SK-N-SH treated with all-trans-retinoic acid at 6 μM for 48 hours (cell line): ENCODE measurements around the gene CST1.

Experiments
- ATAC-seq: fragments of 200-7000 bp; cut with Tn5 transposase; 3 replicates; pipeline ENCODE4 v1.9.1; 2020; ENCODE audit warnings: mild to moderate bottlenecking, moderate library complexity
- ARNTL ChIP-seq: fragments of 450-650 bp; formaldehyde crosslinking; IDR thresholded peaks from 2 replicates; pipeline ENCODE4 v1.5.0; 2020; ENCODE audit warnings: low read depth, mild to moderate bottlenecking, moderate library complexity, borderline replicate concordance
- BACH2 ChIP-seq: fragments of 250-450 bp; sonication (Bioruptor Pico); IDR thresholded peaks from 2 replicates; pipeline ENCODE4 v1.9.0; 2021; ENCODE audit warnings: mild to moderate bottlenecking, borderline replicate concordance
- CSDC2 ChIP-seq: fragments of 250-450 bp; sonication (Bioruptor Pico); IDR thresholded peaks from 2 replicates; pipeline ENCODE4 v1.5.0; 2020; ENCODE audit warnings: mild to moderate bottlenecking, moderate library complexity
- ESRRG ChIP-seq: fragments of 250-450 bp; sonication (Bioruptor Pico); IDR thresholded peaks from 2 replicates; pipeline ENCODE4 v1.6.1; 2021; ENCODE audit warnings: mild to moderate bottlenecking
- GLIS3 ChIP-seq: fragments of 250-450 bp; sonication (Bioruptor Pico); IDR thresholded peaks from 2 replicates; pipeline ENCODE4 v1.5.0; 2020; ENCODE audit warnings: mild to moderate bottlenecking, moderate library complexity
- ISL1 ChIP-seq: fragments of 250-450 bp; sonication (Bioruptor Pico); IDR thresholded peaks from 2 replicates; pipeline ENCODE4 v2.1.2; 2022; ENCODE audit warnings: mild to moderate bottlenecking, moderate library complexity
- OSR1 ChIP-seq: fragments of 250-450 bp; sonication (Bioruptor Pico); IDR thresholded peaks from 2 replicates; pipeline ENCODE4 v1.8.0; 2022; ENCODE audit warnings: moderate library complexity, mild to moderate bottlenecking, inconsistent platforms
- PPARA ChIP-seq: fragments of 250-450 bp; sonication (Bioruptor Pico); IDR thresholded peaks from 2 replicates; pipeline ENCODE4 v1.5.0; 2020; ENCODE audit warnings: mild to moderate bottlenecking, borderline replicate concordance
- RARB ChIP-seq: fragments of 250-450 bp; sonication (Bioruptor Pico); IDR thresholded peaks from 2 replicates; pipeline ENCODE4 v1.8.0; 2021; ENCODE audit warnings: mild to moderate bottlenecking, moderate library complexity
- SNAI2 ChIP-seq: fragments of 250-450 bp; sonication (Bioruptor Pico); IDR thresholded peaks from 2 replicates; pipeline ENCODE4 v1.5.0; 2020; ENCODE audit warnings: mild to moderate bottlenecking, moderate library complexity
- TCF4 ChIP-seq: fragments of 250-450 bp; sonication (Bioruptor Pico); IDR thresholded peaks from 2 replicates; pipeline ENCODE4 v1.8.0; 2021; ENCODE audit warnings: mild to moderate bottlenecking, moderate library complexity, borderline replicate concordance
- TOX ChIP-seq: fragments of 250-450 bp; sonication (Bioruptor Pico); IDR thresholded peaks from 2 replicates; pipeline ENCODE4 v1.8.0; 2021; ENCODE audit warnings: mild to moderate bottlenecking, moderate library complexity, borderline replicate concordance
- ZC3H10 ChIP-seq: fragments of 250-450 bp; sonication (Bioruptor Pico); IDR thresholded peaks from 2 replicates; pipeline ENCODE4 v1.5.1; 2021; ENCODE audit warnings: mild to moderate bottlenecking, moderate library complexity
- ZFP3 ChIP-seq: fragments of 250-450 bp; sonication (Bioruptor Pico); IDR thresholded peaks from 2 replicates; pipeline ENCODE4 v1.5.0; 2020; ENCODE audit warnings: mild to moderate bottlenecking, moderate library complexity
- ZFP30 ChIP-seq: fragments of 450-650 bp; formaldehyde crosslinking; IDR thresholded peaks from 2 replicates; pipeline ENCODE4 v1.5.0; 2022; ENCODE audit warnings: mild to moderate bottlenecking, moderate library complexity
- ZNF565 ChIP-seq: fragments of 450-650 bp; formaldehyde crosslinking; conservative IDR thresholded peaks from 2 replicates; pipeline ENCODE4 v1.5.0; 2020; ENCODE audit warnings: low read depth, mild to moderate bottlenecking, moderate library complexity
- ZNF70 ChIP-seq: fragments of 450-650 bp; formaldehyde crosslinking; IDR thresholded peaks from 2 replicates; pipeline ENCODE4 v1.5.0; 2020; ENCODE audit warnings: mild to moderate bottlenecking, moderate library complexity
- ZNF8 ChIP-seq: fragments of 450-650 bp; formaldehyde crosslinking; IDR thresholded peaks from 2 replicates; pipeline ENCODE4 v1.5.0; 2020; ENCODE audit warnings: mild to moderate bottlenecking, moderate library complexity
- TF ChIP-seq, protein P1 (sequence below): fragments of 250-450 bp; sonication (Bioruptor Pico); IDR thresholded peaks from 2 replicates; pipeline ENCODE4 v1.5.1; 2021; ENCODE audit warnings: mild to moderate bottlenecking, moderate library complexity
- TF ChIP-seq, protein P2 (sequence below): fragments of 250-450 bp; sonication (Bioruptor Pico); IDR thresholded peaks from 2 replicates; pipeline ENCODE4 v1.8.0; 2020; ENCODE audit warnings: mild to moderate bottlenecking, moderate library complexity, borderline replicate concordance
- TF ChIP-seq, protein P3 (sequence below): fragments of 250-450 bp; sonication (Bioruptor Pico); IDR thresholded peaks from 2 replicates; pipeline ENCODE4 v1.5.1; 2020; ENCODE audit warnings: low read depth, mild to moderate bottlenecking, moderate library complexity
- TF ChIP-seq, protein P4 (sequence below): fragments of 250-450 bp; sonication (Bioruptor Pico); IDR thresholded peaks from 2 replicates; pipeline ENCODE4 v1.8.0; 2021; ENCODE audit warnings: low read depth, mild to moderate bottlenecking, moderate library complexity, borderline replicate concordance

CST1 gene

DNA sequence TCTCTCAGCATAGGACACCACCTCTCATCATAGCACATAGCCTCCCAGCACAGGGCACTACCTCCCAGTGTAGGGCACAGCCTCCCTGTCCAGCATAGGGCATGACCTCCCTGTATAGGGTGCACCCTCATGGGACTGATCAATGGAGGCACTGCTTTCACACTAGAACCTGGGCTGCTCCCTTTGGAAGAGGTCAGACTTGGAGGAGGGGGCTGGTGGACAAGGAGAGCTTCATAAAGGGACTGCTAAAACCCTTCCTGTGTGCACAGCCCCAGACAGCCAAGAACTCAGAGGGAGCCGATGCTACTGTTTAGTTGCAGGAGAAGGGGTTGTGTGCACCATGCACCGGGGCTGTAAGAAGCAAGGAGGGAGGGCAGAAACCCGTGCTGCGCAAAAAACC lies 40.0 kb downstream of the CST1 start:
- TF ChIP-seq SNAI2 (CRISPR knock-in tag), result no peak
- TF ChIP-seq ZFP3 (CRISPR knock-in tag), result no peak
- TF ChIP-seq, protein P1, sequence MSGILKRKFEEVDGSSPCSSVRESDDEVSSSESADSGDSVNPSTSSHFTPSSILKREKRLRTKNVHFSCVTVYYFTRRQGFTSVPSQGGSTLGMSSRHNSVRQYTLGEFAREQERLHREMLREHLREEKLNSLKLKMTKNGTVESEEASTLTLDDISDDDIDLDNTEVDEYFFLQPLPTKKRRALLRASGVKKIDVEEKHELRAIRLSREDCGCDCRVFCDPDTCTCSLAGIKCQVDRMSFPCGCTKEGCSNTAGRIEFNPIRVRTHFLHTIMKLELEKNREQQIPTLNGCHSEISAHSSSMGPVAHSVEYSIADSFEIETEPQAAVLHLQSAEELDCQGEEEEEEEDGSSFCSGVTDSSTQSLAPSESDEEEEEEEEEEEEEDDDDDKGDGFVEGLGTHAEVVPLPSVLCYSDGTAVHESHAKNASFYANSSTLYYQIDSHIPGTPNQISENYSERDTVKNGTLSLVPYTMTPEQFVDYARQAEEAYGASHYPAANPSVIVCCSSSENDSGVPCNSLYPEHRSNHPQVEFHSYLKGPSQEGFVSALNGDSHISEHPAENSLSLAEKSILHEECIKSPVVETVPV (CRISPR knock-in tag), result no peak
- no peak for TF ChIP-seq BACH2
- TF ChIP-seq ZNF565 (CRISPR knock-in tag), result no peak
- TF ChIP-seq GLIS3 (CRISPR knock-in tag), result no peak
- no peak for TF ChIP-seq ARNTL
- TF ChIP-seq, protein P2, sequence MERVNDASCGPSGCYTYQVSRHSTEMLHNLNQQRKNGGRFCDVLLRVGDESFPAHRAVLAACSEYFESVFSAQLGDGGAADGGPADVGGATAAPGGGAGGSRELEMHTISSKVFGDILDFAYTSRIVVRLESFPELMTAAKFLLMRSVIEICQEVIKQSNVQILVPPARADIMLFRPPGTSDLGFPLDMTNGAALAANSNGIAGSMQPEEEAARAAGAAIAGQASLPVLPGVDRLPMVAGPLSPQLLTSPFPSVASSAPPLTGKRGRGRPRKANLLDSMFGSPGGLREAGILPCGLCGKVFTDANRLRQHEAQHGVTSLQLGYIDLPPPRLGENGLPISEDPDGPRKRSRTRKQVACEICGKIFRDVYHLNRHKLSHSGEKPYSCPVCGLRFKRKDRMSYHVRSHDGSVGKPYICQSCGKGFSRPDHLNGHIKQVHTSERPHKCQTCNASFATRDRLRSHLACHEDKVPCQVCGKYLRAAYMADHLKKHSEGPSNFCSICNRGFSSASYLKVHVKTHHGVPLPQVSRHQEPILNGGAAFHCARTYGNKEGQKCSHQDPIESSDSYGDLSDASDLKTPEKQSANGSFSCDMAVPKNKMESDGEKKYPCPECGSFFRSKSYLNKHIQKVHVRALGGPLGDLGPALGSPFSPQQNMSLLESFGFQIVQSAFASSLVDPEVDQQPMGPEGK, result no peak
- no peak for TF ChIP-seq RARB (CRISPR knock-in tag)
- no peak for ATAC-seq

DNA sequence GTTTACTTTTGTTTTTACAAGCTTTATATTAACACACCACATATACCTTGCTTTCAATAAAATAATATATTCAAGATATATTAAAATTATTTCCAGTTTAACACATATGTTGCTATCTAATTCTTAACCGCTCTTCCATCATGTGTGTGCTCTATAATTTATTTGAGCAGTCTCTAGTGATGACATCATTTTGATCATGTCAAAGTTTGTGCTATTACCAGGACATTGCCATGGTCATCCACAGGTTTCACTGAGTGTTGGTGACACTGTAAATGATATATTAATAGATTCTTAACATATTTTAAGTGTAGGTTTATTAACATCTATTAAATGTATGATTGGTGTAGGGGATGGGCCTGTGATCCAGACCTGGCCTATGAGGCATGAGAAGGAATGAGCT lies 44.8 kb downstream of the CST1 start:
- TF ChIP-seq ESRRG (CRISPR knock-in tag), result no peak
- no peak for TF ChIP-seq ZNF8
- no peak for TF ChIP-seq ZFP30 (CRISPR knock-in tag)
- no peak for TF ChIP-seq TOX (CRISPR knock-in tag)
- no peak for TF ChIP-seq ISL1
- TF ChIP-seq ARNTL, result no peak
- no peak for TF ChIP-seq TCF4 (CRISPR knock-in tag)
- no peak for TF ChIP-seq ZC3H10
- TF ChIP-seq SNAI2 (CRISPR knock-in tag), result no peak
- no peak for TF ChIP-seq OSR1 (CRISPR knock-in tag)
- TF ChIP-seq CSDC2 (CRISPR knock-in tag), result no peak
- TF ChIP-seq, protein P2, result no peak
- no peak for TF ChIP-seq ZNF565 (CRISPR knock-in tag)
- no peak for TF ChIP-seq BACH2
- no peak for TF ChIP-seq GLIS3 (CRISPR knock-in tag)
- TF ChIP-seq, protein P3, sequence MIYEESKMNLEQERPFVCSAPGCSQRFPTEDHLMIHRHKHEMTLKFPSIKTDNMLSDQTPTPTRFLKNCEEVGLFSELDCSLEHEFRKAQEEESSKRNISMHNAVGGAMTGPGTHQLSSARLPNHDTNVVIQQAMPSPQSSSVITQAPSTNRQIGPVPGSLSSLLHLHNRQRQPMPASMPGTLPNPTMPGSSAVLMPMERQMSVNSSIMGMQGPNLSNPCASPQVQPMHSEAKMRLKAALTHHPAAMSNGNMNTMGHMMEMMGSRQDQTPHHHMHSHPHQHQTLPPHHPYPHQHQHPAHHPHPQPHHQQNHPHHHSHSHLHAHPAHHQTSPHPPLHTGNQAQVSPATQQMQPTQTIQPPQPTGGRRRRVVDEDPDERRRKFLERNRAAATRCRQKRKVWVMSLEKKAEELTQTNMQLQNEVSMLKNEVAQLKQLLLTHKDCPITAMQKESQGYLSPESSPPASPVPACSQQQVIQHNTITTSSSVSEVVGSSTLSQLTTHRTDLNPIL (CRISPR knock-in tag), result no peak
- TF ChIP-seq, protein P4, sequence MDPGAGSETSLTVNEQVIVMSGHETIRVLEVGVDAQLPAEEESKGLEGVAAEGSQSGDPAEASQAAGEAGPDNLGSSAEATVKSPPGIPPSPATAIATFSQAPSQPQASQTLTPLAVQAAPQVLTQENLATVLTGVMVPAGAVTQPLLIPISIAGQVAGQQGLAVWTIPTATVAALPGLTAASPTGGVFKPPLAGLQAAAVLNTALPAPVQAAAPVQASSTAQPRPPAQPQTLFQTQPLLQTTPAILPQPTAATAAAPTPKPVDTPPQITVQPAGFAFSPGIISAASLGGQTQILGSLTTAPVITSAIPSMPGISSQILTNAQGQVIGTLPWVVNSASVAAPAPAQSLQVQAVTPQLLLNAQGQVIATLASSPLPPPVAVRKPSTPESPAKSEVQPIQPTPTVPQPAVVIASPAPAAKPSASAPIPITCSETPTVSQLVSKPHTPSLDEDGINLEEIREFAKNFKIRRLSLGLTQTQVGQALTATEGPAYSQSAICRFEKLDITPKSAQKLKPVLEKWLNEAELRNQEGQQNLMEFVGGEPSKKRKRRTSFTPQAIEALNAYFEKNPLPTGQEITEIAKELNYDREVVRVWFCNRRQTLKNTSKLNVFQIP (CRISPR knock-in tag), result no peak
- TF ChIP-seq ZNF70 (CRISPR knock-in tag), result no peak
- TF ChIP-seq, all 23 proteins: peak for 0
- ATAC-seq, result no peak

GRCh38 chr20:23702021-23702420 lies 48.7 kb downstream of the CST1 start:
- TF ChIP-seq PPARA (CRISPR knock-in tag) (no peak), GLIS3 (CRISPR knock-in tag) (no peak), TCF4 (CRISPR knock-in tag) (no peak), ESRRG (CRISPR knock-in tag) (no peak), OSR1 (CRISPR knock-in tag) (no peak), ZNF565 (CRISPR knock-in tag) (no peak)
- TF ChIP-seq, protein P3 (CRISPR knock-in tag), result no peak
- TF ChIP-seq, all 23 proteins: peak for 0
- no peak for ATAC-seq
